Right lobe of liver (tissue), 4 donors: ENCODE results near the gene MNX1.

Experiments
- CTCF ChIP-seq, 4 donors: fragments of 200-600 bp in 3 of 4; fragments of 450-650 bp in 1 of 4; IDR thresholded peaks; one replicate each; pipeline versions ENCODE4 v1.5.1 to v1.8.0; 2016 to 2022; ENCODE audit warnings: antibody characterized with exemption in 4 of 4, mild to moderate bottlenecking in 2 of 4
- POLR2A ChIP-seq: fragments of 450-650 bp; IDR thresholded peaks from one replicate; pipeline ENCODE4 v1.6.1; 2017; ENCODE audit warnings: antibody characterized with exemption, mild to moderate bottlenecking
- donor health status: DM: no; HTN: no; CAD: no.
- donor health status: DM: no; HTN: no; CAD: no.
- donor health status: DM: no; HTN: yes; CAD: no.

- TF ChIP-seq CTCF (IDR thresholded peaks at IDR 0.05) (no peak), POLR2A (no peak)
These were observed 17.9 kb upstream of the MNX1 start for GRCh38 chr7:157028199-157028903.
